Testis (tissue), 2 donors: Measurements from ENCODE around the gene ADAMTS16.

Experiments
- POLR2A ChIP-seq: fragments of 450-650 bp; IDR thresholded peaks from one replicate; pipeline ENCODE4 v1.6.1; 2017; ENCODE audit warnings: antibody characterized with exemption, mild to moderate bottlenecking, moderate library complexity
- TF ChIP-seq, protein P1 (sequence below), 3 experiments: fragments of 450-650 bp in 2 of 3; fragments of 200-600 bp in 1 of 3; sonication (generic) in 1 of 3; IDR thresholded peaks; one replicate each; pipeline ENCODE4 v1.5.1; 2016 to 2019; ENCODE audit warnings: antibody characterized with exemption in 3 of 3, mild to moderate bottlenecking in 2 of 3, moderate library complexity in 1 of 3

DNA sequence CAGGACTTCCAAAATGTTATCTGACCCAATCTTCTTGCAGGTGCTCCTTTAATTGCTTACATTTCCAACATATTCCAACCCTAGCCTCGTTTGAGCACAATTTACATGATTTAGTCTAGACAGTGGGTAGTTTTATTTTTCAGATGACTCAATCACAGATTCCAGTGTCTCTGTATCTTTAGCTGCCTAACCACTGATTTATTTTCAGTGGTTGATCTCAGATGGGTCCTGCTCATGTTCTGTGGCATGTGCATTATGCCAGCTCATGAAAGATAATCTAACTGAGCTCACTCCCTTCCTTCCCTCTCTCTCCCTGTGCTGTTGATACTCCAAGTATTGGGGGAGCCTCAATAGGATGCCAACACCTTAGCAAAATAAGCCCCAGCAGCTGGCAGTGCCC, 176.2 kb downstream of the ADAMTS16 start:
- no peak for TF ChIP-seq POLR2A
- TF ChIP-seq, protein P1, sequence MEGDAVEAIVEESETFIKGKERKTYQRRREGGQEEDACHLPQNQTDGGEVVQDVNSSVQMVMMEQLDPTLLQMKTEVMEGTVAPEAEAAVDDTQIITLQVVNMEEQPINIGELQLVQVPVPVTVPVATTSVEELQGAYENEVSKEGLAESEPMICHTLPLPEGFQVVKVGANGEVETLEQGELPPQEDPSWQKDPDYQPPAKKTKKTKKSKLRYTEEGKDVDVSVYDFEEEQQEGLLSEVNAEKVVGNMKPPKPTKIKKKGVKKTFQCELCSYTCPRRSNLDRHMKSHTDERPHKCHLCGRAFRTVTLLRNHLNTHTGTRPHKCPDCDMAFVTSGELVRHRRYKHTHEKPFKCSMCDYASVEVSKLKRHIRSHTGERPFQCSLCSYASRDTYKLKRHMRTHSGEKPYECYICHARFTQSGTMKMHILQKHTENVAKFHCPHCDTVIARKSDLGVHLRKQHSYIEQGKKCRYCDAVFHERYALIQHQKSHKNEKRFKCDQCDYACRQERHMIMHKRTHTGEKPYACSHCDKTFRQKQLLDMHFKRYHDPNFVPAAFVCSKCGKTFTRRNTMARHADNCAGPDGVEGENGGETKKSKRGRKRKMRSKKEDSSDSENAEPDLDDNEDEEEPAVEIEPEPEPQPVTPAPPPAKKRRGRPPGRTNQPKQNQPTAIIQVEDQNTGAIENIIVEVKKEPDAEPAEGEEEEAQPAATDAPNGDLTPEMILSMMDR (IDR thresholded peaks at IDR 0.05) = no peak
